Ramos (cell line): ENCODE data around the gene XG.

Source experiments
- in situ Hi-C: fragments of 300-500 bp; cut with MboI; formaldehyde crosslinking; loops from one replicate; pipeline ENCODE4 v1.14.3; 2022; ENCODE audit warnings: low sequenced_read_pairs; ENCODE audit not compliant: unreplicated experiment

The XG gene

GRCh38 chrX:2811271-2811670, 59.4 kb downstream of the XG start:
- in situ Hi-C loops: loop anchor here (25.0 kb wide), 1 partner anchor 1149 kb away; no protein-coding TSS in a partner anchor

GRCh38 chrX:2812161-2812907, 60.5 kb downstream of the XG start:
- in situ Hi-C loops: loop anchor here (25.0 kb wide), 1 partner anchor 1150 kb away; no protein-coding TSS in a partner anchor

GRCh38 chrX:2817036-2817435, 65.2 kb downstream of the XG start:
- in situ Hi-C loops: loop anchor here (25.0 kb wide), 1 partner anchor 1155 kb away; no protein-coding TSS in a partner anchor

GRCh38 chrX:2819345-2820135, 67.7 kb downstream of the XG start:
- in situ Hi-C loops: loop anchor here (25.0 kb wide), 1 partner anchor 1157 kb away; no protein-coding TSS in a partner anchor

- in situ Hi-C loops: loop anchor here (25.0 kb wide), 1 partner anchor 1158 kb away; no protein-coding TSS in a partner anchor
Measured at GRCh38 chrX:2820136-2820771, 68.4 kb downstream of the XG start.

GRCh38 chrX:2823795-2824386, 72.1 kb downstream of the XG start:
- in situ Hi-C loops: loop anchor here (25.0 kb wide), 1 partner anchor 1162 kb away; no protein-coding TSS in a partner anchor

- in situ Hi-C loops: loop anchor here (25.0 kb wide), 1 partner anchor 1163 kb away; no protein-coding TSS in a partner anchor
Measured at GRCh38 chrX:2824886-2825285, 73.0 kb downstream of the XG start.

GRCh38 chrX:2828344-2828958, 76.6 kb downstream of the XG start, which contains the start of gene GYG2:
Gene GYG2 (plus strand): TSS chrX:2828930. CDS start chrX:2830189, 1,259 bp downstream.
- in situ Hi-C loops: no loop called here

- in situ Hi-C loops: no loop called here
Measured at GRCh38 chrX:2828959-2829411, 77.1 kb downstream of the XG start.

GRCh38 chrX:2829469-2830246, 77.8 kb downstream of the XG start:
- in situ Hi-C loops: no loop called here

- in situ Hi-C loops: no loop called here
Measured at GRCh38 chrX:2831471-2832228, 79.8 kb downstream of the XG start.

- in situ Hi-C loops: no loop called here
Measured at GRCh38 chrX:2837961-2838360, 86.1 kb downstream of the XG start.

- in situ Hi-C loops: no loop called here
Measured at GRCh38 chrX:2840961-2841360, 89.1 kb downstream of the XG start.

GRCh38 chrX:2841537-2841936, 89.7 kb downstream of the XG start:
- in situ Hi-C loops: no loop called here

GRCh38 chrX:2846992-2847391, 95.2 kb downstream of the XG start:
- in situ Hi-C loops: no loop called here

GRCh38 chrX:2848871-2849301, 97.0 kb downstream of the XG start:
- in situ Hi-C loops: no loop called here

GRCh38 chrX:2854918-2855317, 103.1 kb downstream of the XG start:
- in situ Hi-C loops: no loop called here

GRCh38 chrX:2855761-2856160, 103.9 kb downstream of the XG start:
- in situ Hi-C loops: no loop called here
